Natural killer cell (primary cell): ENCODE measurements around the gene NTM. TPM values are rescaled to one million over a fixed set of nuclear protein-coding genes. Genes with fewer than 3 reads are reported as not detected.

Experiments
- ATAC-seq, 3 donors: fragments of 150-1000 bp in 2 of 3; fragments of 200-7000 bp in 1 of 3; cut with Tn5 transposase; 1 replicate in 1 of 3; 2 replicates in 2 of 3; pipeline ENCODE4 v1.10.0; 2021; ENCODE audit warnings: mild to moderate bottlenecking in 2 of 3, moderate library complexity in 2 of 3
- DNase-seq, 2 donors: peaks; one replicate each; pipeline versions ENCODE4 v3.0.0 to v3.0.0-alpha.2; 2013 to 2021; ENCODE audit warnings: mixed read lengths in 1 of 2
- H3K27ac ChIP-seq: one replicate; pipeline ENCODE4 v1.5.1; 2013; ENCODE audit warnings: mild to moderate bottlenecking, low read length
- H3K27me3 ChIP-seq: one replicate; pipeline ENCODE4 v1.6.1; 2013; ENCODE audit warnings: low read length; ENCODE audit not compliant: control insufficient read depth, insufficient read depth
- H3K36me3 ChIP-seq: one replicate; pipeline ENCODE4 v1.6.1; 2013; ENCODE audit warnings: low read length; ENCODE audit not compliant: control insufficient read depth, insufficient read depth
- H3K4me1 ChIP-seq: one replicate; pipeline ENCODE4 v1.6.1; 2013; ENCODE audit warnings: low read length; ENCODE audit not compliant: control insufficient read depth, insufficient read depth
- H3K4me3 ChIP-seq: one replicate; pipeline ENCODE4 v1.5.1; 2013; ENCODE audit warnings: low read length
- H3K9me3 ChIP-seq: one replicate; pipeline ENCODE4 v1.6.1; 2013; ENCODE audit warnings: low read length; ENCODE audit not compliant: control insufficient read depth, insufficient read depth
- H3K27ac Mint-ChIP-seq, 2 donors: one replicate each; pipeline ENCODE4 v1.8.0; 2022; ENCODE audit warnings: mild to moderate bottlenecking in 2 of 2, mixed read lengths in 2 of 2, moderate library complexity in 1 of 2
- H3K27me3 Mint-ChIP-seq, 2 donors: one replicate each; pipeline ENCODE4 v1.8.0; 2022; ENCODE audit warnings: low read depth in 2 of 2, mixed read lengths in 2 of 2
- H3K36me3 Mint-ChIP-seq: one replicate; pipeline ENCODE4 v1.8.0; 2022; ENCODE audit warnings: mixed read lengths
- H3K4me1 Mint-ChIP-seq, 2 donors: one replicate each; pipeline ENCODE4 v1.8.0; 2022; ENCODE audit warnings: mixed read lengths in 2 of 2
- H3K4me3 Mint-ChIP-seq: one replicate; pipeline ENCODE4 v1.8.0; 2022; ENCODE audit warnings: mild to moderate bottlenecking, moderate library complexity, mixed read lengths
- H3K9me3 Mint-ChIP-seq, 2 donors: one replicate each; pipeline ENCODE4 v1.8.0; 2022; ENCODE audit warnings: mixed read lengths in 2 of 2
- WGBS: methylation state at CpG from one replicate; pipeline ENCODE4 v1.1.7; 2013; ENCODE audit warnings: missing lambda C conversion rate; ENCODE audit not compliant: insufficient coverage; 5-methylcytosine and 5-hydroxymethylcytosine counted together
- intact Hi-C: fragments of 100-400 bp; cut with micrococcal nuclease; formaldehyde crosslinking; loops from one replicate; pipeline ENCODE4 v1.14.2; 2022
- total RNA-seq, 4 donors: library from RNA; stranded (reverse); fragments of 120-200 nt in 1 of 4; gene quantifications; one replicate each; pipeline versions ENCODE4 v1.2.3 to v1.2.4, GENCODE V29; 2013 to 2022
- TF ChIP-seq, protein P1 (sequence below): fragments of 200-600 bp; IDR thresholded peaks from one replicate; pipeline ENCODE4 v1.8.0; 2022; ENCODE audit warnings: antibody characterized with exemption

NTM gene
- total RNA-seq, 3 donors from 2014 or later (not counting 1 experiment from before 2014, with no cell fraction given): not detected

DNA sequence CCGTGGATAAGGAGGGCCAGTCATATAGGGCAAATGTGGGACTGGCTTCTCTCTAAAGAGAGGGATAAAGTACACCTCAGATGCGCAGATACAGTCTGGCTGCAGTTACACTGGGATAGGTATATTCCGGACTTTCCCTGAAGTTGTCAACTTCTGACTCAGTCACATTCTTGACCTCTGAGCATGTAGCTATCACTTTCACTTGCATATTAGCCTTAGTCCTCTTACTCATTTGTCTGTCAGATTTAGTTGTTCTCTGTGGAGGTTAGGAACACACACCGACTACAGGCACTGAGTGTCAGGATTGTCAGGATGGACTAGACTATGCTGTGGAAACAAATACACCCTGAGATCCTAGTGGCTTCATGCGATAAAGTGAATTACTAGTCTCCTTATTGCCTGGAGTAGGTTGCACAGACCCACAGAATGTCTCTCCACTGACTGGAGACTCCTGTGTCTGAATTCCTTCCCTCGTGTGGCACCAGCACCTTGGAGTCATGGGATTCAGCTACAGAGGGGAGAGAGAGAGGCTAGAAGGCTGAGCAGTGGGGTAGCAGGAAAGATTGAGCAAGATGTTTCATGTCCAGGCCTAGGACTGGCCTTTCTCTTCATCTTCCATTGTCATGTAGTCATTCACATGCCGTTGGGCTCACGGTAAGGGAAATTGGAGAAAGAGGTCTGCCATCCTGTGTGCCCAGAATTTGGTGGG is 654.3 kb downstream of the NTM start:
- H3K36me3 ChIP-seq: no peaks in the 10 kb centered on the region
- TF ChIP-seq, protein P1, sequence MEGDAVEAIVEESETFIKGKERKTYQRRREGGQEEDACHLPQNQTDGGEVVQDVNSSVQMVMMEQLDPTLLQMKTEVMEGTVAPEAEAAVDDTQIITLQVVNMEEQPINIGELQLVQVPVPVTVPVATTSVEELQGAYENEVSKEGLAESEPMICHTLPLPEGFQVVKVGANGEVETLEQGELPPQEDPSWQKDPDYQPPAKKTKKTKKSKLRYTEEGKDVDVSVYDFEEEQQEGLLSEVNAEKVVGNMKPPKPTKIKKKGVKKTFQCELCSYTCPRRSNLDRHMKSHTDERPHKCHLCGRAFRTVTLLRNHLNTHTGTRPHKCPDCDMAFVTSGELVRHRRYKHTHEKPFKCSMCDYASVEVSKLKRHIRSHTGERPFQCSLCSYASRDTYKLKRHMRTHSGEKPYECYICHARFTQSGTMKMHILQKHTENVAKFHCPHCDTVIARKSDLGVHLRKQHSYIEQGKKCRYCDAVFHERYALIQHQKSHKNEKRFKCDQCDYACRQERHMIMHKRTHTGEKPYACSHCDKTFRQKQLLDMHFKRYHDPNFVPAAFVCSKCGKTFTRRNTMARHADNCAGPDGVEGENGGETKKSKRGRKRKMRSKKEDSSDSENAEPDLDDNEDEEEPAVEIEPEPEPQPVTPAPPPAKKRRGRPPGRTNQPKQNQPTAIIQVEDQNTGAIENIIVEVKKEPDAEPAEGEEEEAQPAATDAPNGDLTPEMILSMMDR: no peak

DNA sequence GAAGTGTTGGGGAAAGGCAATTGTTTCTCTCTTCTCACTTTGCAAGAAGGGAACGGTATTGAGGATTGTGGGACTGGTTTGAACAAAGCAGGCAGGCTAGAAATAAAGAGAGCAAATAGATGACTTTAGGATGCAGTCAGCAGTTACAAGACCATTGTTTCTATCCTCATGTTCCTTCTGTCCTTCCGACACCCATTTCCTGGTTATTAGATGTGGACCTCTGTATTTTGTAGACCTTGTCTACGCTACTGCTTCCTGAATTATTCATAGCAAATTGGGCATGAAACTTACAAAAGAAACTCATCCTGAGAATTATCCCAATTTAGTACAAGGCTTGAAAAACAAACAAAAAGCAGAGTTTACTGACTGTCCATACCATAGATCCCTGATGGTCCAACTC is 656.3 kb downstream of the NTM start:
- DNase-seq: no peak
- H3K4me1 Mint-ChIP-seq: no peaks in the 10 kb centered on the region
- intact Hi-C loops: no loop called here

More for the DNA sequence above, 654.3 kb downstream of the NTM start:
- Mint-ChIP-seq H3K36me3 (no peaks in the 10 kb centered on the region), H3K9me3 (peaks cover 0 to 8% of the 10 kb centered on the region in 2 donors), H3K4me1 (no peaks in the 10 kb centered on the region), H3K27me3 (no peaks in the 10 kb centered on the region), H3K27ac (no peak overlapping the region), H3K4me3 (no peak overlapping the region)
- Histone ChIP-seq H3K4me1 (no peaks in the 10 kb centered on the region), H3K4me3 (no peak overlapping the region), H3K9me3 (no peaks in the 10 kb centered on the region), H3K27ac (no peak overlapping the region), H3K27me3 (no peaks in the 10 kb centered on the region)
- ATAC-seq: no peak
- no peak for DNase-seq
- WGBS: 92% methylated on average over 8 of the region's 8 CpGs
- intact Hi-C loops: no loop called here

DNA sequence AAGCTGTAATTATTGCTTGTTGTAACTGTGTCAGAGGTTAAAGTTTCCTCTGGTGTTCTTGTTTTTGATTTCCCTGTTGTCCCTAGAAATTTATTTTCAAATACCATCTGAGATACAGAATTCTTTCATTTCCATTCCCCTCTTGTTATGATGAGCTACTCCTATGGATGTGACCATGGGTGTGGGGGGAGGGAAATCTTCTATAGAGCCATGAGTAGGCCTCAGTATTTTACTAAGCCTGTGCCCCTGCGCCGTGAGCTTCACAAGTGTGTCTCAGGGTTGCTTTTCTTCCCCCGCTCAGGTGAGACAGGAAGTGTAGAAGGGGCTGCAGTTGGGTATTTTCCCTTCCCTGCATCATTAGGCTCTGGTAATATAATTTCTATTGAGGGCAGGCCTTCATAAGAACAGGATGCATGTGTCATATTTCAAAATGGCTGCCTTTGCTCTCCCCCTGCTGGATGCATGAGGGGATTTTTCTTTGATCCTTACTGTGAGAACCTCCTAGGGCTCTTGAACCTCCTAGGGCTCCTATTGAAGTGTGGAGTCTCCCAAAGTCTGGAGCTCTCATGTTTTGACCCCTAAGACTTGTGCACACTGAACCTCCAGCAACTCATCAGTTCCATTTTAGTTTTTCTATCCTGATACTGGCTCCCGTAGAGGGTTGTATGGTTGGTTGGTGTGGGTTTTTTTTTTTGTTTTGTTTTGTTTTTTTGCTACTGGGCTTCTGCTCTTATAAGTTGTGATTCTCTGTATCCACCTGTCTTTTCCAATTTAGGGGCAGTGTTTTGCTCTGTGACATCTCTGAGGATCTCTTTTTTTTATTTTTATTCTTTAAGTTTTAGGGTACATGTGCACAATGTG is 658.2 kb downstream of the NTM start:
- ATAC-seq: no peak
- no peaks in the 10 kb centered on the region for H3K27me3 ChIP-seq

More for the DNA sequence above, 656.3 kb downstream of the NTM start:
- TF ChIP-seq, protein P1: no peak
- Mint-ChIP-seq H3K27ac (no peak overlapping the region), H3K4me3 (no peak overlapping the region), H3K9me3 (peaks cover 4 to 9% of the 10 kb centered on the region in 2 donors), H3K36me3 (no peaks in the 10 kb centered on the region), H3K27me3 (no peaks in the 10 kb centered on the region)
- Histone ChIP-seq H3K4me3 (no peak overlapping the region), H3K9me3 (no peaks in the 10 kb centered on the region), H3K4me1 (no peaks in the 10 kb centered on the region), H3K36me3 (no peaks in the 10 kb centered on the region), H3K27me3 (no peaks in the 10 kb centered on the region), H3K27ac (no peak overlapping the region)
- 95% methylated on average over 2 of the region's 3 CpGs for WGBS
- no peak for ATAC-seq

More for the DNA sequence above, 658.2 kb downstream of the NTM start:
- Mint-ChIP-seq H3K4me1 (no peaks in the 10 kb centered on the region), H3K9me3 (peaks cover 7 to 8% of the 10 kb centered on the region in 2 donors), H3K36me3 (no peaks in the 10 kb centered on the region), H3K27ac (no peak overlapping the region), H3K27me3 (peaks cover 0 to 3% of the 10 kb centered on the region in 2 donors), H3K4me3 (no peak overlapping the region)
- Histone ChIP-seq H3K4me1 (no peaks in the 10 kb centered on the region), H3K9me3 (no peaks in the 10 kb centered on the region), H3K36me3 (no peaks in the 10 kb centered on the region), H3K4me3 (no peak overlapping the region), H3K27ac (no peak overlapping the region)
- no peak for DNase-seq
- TF ChIP-seq, protein P1: no peak
- WGBS: 89% methylated on average over 3 of the region's 4 CpGs
- intact Hi-C loops: no loop called here
